22Rv1 (cell line): ENCODE data around the gene SLC10A3.
"Not testable (repeated sequence)": the region's sequence is repeated elsewhere in the genome, so short reads cannot be mapped to it uniquely, and the experiment has no call there.

Experiments used
- H3K27ac ChIP-seq: fragments of 450-650 bp; 2 replicates; pipeline ENCODE4 v1.5.1; 2017
- ZFX ChIP-seq: fragments of 450-650 bp; IDR thresholded peaks from 2 replicates; pipeline ENCODE4 v1.6.1; 2017; ENCODE audit warnings: antibody characterized with exemption, borderline replicate concordance
- TF ChIP-seq, protein P1 (sequence below): fragments of 450-650 bp; IDR thresholded peaks from 2 replicates; pipeline ENCODE4 v1.5.1; 2017; ENCODE audit warnings: mild to moderate bottlenecking

The SLC10A3 gene

DNA sequence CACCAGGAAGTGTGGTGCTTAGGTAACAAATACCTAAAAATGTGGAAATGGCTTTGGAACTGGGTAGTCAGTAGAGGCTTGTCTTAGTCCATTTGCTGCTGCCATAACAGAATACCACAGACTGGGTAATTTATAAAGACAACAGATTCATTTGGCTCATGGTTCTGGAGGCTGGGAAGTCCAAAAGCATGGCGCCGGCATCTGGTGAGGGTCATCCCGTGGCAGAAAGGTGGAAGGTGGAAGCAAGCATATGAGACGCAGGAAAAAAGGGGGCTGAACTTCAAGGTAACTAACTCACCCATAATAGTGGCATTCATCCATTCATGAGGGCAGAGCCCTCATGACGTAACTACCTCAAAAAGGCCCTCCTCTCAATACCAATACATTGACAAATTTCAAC, 19.0 kb upstream of the SLC10A3 start:
- TF ChIP-seq, protein P1, sequence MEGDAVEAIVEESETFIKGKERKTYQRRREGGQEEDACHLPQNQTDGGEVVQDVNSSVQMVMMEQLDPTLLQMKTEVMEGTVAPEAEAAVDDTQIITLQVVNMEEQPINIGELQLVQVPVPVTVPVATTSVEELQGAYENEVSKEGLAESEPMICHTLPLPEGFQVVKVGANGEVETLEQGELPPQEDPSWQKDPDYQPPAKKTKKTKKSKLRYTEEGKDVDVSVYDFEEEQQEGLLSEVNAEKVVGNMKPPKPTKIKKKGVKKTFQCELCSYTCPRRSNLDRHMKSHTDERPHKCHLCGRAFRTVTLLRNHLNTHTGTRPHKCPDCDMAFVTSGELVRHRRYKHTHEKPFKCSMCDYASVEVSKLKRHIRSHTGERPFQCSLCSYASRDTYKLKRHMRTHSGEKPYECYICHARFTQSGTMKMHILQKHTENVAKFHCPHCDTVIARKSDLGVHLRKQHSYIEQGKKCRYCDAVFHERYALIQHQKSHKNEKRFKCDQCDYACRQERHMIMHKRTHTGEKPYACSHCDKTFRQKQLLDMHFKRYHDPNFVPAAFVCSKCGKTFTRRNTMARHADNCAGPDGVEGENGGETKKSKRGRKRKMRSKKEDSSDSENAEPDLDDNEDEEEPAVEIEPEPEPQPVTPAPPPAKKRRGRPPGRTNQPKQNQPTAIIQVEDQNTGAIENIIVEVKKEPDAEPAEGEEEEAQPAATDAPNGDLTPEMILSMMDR, result no peak
- no peak overlapping the region for H3K27ac ChIP-seq

DNA sequence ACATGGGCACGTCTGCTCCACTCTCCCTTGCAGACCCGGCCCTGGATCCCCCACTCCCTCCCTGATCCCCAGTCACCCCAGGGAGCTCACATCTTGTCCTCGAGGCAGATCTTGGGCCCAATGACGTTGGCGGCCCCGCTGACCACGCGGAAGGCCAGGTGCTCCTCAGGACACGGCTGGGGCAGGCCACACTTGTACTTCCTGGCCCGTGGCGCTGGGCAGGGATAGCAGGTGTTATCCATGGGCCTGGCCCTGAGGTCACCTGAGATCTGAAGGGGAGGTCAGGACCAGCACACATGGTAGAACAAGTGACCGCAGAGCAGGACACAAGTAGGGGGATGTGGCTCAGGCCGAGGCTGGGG, 17.9 kb upstream of the SLC10A3 start:
- TF ChIP-seq, protein P1, result no peak
- TF ChIP-seq ZFX, result no peak
- no peak overlapping the region for H3K27ac ChIP-seq

DNA sequence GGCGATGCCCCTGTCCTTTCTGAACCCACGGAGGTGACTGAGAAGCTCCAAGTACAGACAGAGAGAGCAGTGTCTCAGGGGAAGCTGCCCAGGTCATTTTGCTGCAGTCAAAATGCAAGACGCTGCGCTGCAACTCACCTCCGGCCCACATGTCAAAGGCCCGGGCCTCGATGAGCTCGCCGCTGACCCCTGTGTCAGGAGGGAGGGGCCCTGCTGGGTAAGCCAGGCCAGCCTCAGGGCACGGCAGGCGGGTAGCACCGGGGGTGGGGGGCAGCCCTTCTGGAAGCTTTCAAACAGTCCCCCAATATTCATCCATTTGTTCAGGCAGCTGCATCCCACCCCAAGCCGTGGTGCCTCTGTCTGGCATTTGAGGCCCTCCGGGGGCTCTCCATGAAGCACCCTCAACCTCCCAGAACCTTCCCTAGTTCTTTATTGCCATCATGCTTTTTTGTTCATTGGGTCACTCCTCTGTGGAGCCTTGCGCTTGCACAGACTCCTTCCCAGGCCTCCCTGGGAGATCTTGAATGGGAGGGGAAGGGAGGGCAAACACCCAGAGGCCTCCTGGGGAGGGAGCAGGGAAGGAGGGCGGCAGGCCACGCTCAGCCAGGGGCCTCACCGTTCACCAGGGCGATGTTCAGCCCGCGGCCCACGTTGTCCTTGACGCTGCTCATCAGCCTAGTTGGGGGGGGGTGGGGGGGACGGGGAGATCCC, 17.4 kb upstream of the SLC10A3 start:
- no peak for TF ChIP-seq ZFX
- TF ChIP-seq, protein P1, result no peak
- H3K27ac ChIP-seq, result no peak overlapping the region

DNA sequence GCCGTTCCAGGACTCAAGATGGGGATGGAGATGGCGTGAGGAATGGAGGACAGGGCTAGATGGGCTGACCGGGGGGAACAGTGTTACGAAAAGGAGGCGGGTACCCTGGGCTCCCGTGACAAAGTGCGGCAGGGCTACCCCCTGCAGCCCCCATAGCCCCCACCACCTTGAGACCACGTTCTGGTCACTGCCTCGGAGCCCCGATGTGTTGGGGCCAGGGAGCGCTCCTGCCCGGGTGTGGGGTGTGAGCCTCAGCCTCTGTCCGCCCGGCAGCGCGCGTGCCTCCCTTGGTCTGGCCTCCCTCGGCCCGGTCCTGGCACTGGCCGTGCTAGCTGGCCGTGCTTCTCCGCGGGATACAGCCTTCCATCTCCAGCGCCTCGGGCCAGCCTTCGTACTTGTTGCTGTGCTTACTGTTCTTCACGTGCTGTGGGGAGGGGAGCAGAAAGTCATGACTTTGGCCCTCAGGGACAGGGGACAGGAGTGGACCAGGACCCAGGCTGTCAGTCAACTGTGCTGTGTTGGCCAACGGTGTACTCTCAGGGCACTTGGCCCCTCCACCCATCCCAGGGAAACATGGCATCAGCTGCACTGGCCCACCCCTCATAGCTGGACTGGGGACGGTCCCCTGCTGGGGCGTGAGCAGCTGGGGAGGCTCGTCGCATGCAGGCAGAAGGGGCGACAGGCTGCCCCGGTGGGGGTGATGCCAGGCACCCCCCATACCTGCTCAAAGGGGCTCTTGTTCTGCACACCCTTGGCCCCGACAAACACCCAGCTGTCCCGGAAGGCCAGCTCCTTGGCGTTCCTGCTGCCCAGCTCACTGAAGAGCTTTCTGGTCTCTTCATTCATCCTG, 16.3 kb upstream of the SLC10A3 start:
- TF ChIP-seq, protein P1, result no peak
- no peak for TF ChIP-seq ZFX
- H3K27ac ChIP-seq, result no peak overlapping the region

DNA sequence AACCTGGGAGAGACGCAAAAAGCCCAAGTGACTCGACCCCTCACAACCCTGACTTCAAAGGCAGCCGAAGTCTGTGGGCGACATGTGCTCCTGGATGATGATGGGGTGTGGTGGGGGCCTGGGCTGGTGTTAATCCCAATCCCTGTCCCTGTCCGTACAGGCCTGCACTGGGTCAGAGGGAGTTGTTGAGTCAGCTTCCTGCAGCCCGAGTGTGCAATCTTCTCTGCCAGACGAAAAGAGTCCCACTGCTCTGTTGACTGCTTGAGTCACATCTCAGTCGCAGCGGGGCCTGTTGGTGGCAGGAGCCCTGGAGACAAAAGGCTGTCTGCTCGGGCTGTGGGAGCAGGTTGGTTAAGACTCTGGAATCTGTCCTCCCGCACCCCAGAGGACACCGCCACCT, 15.3 kb upstream of the SLC10A3 start:
- TF ChIP-seq, protein P1, result no peak
- no peak for TF ChIP-seq ZFX
- H3K27ac ChIP-seq, result no peak overlapping the region

DNA sequence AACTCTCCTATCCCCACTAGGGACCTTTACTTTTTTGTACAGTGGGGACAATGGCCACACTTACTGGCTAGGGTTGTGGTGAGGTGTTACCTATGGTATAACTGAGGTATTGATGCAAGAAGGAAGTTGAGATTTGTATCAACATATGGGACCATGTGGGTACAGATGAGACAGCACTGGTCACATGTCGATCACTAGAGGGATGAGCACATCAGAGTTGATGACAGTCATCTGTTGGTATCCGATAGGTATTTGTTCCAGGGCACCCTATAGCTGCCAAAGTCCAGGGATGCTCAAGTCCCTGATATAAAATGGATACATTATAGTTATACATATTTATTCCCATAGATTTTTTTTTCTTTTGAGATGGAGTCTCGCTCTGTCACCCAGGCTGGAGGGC, 12.6 kb upstream of the SLC10A3 start:
- TF ChIP-seq, protein P1, result no peak
- no peak for TF ChIP-seq ZFX
- no peak overlapping the region for H3K27ac ChIP-seq

DNA sequence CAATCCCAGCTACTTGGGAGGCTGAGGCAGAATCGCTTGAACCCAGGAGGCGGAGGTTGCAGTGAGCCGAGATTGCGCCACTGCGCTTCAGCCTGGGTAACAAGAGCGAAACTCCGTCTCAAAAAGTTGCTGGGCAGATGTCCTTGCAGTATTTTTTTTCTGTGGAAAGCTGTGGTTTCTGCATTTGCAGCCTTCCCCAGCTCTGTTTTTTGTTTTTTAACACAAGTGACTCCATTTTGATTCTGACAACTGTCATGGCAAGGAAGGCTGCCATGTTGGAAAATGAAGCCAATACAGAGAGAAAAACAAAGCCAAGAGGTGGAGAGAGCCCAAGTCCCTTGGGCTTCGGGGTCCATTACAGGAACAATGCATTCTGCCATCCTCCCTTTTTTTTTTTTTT, 11.7 kb upstream of the SLC10A3 start:
- TF ChIP-seq ZFX, result no peak
- TF ChIP-seq, protein P1, result no peak

DNA sequence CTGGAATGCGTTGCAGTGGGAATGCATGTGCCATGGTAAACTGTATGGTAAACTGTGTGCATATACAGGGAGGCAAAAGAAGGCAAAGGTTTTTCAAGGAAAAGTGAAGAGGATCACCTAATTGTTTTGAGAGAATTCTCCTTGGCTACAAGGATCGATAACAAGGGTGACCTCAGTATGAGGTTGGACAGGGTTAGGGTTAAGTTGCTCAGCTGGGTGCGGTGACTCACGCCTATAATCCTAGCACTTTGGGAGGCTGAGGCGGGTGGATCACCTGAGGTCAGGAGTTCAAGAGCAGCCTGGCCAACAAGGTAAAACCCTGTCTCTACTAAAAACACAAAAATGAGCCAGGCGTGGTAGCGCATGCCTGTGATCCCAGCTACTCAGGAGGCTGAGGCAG, 11.0 kb upstream of the SLC10A3 start:
- H3K27ac ChIP-seq, result not testable (repeated sequence)

More for the DNA sequence above, 11.7 kb upstream of the SLC10A3 start:
- H3K27ac ChIP-seq, result no peak overlapping the region

DNA sequence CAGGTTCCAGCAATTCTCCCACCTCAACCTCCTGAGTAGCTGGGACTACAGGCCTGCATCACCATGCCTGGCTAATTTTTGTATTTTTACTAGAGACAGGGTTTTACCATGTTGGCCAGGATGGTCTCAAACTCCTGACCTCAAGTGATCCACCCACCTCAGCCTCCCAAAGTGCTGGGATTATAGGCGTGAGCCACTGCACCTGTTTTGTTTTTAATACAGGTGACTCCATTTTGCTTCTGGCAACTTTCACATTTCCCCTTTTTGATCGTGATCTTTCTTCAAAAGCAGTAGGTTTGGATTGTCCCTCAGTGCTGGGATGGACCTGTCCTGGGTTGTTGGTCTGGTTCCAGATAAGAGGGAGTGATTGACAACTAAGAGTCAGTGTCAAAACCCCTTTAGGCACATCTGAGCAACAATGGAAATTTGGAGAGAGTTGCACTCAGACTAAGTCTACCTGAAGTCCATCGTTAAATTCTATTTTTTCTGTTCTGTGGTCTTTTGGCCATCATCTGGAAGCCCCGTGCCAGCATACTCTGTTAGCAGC, 6.2 kb upstream of the SLC10A3 start:
- not testable (repeated sequence) for H3K27ac ChIP-seq
